Cardiac septum (tissue), 1 donor: ENCODE results near the gene SULT1C2. TPM values are rescaled to one million over a fixed set of nuclear protein-coding genes. Genes with fewer than 3 reads are reported as not detected.
"Not testable (repeated sequence)": the region's sequence is repeated elsewhere in the genome, so short reads cannot be mapped to it uniquely, and the experiment has no call there.

Experiments used
- DNase-seq: peaks from one replicate; pipeline ENCODE4 v3.0.0-alpha.2; 2020; ENCODE audit warnings: low spot score
- intact Hi-C: fragments of 100-400 bp; cut with DNase I; formaldehyde crosslinking; loops from one replicate; pipeline ENCODE4 v1.14.0; 2022
- long read RNA-seq: library from polyadenylated mRNA; unstranded; transcript quantifications from one replicate; pipeline ENCODE4 v2.0.0, GENCODE V29; 2021
- total RNA-seq: library from RNA; stranded (reverse); fragmentation: NEBNext Ultra II Directional; extraction: Animal tissue kit (Norgen Biotek cat#: 25700); gene quantifications from one replicate; pipeline ENCODE4 v1.2.1, GENCODE V29; 2021
- donor health status: DM: no; HTN: no; CAD: no.

The SULT1C2 gene
- 0.97 TPM for total RNA-seq
- long read RNA-seq: 0 reads

DNA sequence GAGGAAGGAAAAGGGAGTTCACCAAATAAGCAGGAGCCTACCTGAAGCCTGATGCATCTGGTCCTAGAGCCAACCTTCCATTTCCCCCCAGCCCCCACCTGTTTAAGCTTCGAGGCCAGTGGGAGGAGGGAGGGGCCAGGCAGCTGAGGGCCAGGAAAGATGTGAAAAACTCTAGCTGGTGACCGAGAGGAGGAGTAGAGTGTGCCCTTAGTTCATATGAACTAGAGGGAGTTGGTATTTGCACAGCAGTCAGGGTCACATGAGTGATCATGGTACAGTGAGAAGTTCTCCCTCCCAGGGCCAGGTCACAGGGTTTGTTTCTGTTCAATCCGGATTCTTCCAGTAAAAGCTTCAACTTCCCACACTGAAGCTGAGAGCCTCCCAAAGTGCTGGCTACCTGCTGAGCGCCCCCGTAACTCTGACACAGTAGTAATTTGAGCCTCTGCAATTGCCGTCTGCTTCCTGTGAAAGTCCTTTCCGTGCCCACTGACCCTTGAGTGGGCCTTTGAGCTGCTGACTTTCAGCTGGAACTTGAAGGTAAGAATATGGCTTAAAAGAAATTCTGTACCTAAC lies at the start of gene SULT1C2:
Gene SULT1C2, plus strand, starts transcription at position 362 of the 573 bp plus-strand sequence. CDS start 4,773 bp downstream, outside the sequence.
- no peak for DNase-seq
- intact Hi-C loops: no loop called here

DNA sequence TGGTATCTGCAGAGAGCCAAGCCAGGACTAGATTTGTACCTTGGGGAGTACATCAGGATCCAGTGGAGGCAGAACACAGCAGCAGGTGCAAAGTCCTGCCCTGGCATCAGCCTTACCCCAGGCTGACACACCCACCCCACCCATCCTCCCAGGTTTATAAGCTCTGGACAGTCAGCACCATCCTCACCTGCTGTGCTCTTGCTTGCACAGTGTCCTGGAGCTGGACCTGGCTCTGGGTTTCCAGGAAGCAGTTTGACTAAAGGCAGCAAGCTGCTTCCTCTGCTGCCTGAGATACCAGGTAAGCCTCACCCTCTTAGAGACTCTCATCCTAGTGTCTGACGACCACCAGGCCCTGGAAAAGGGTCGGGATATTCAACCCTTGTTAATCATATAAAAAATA lies 48.9 kb upstream of the SULT1C2 start, which contains the start of gene SULT1C3:
Gene SULT1C3, plus strand, starts transcription at position 183 of the 400 bp plus-strand sequence. CDS start 7,227 bp downstream, outside the sequence.
- no peak for DNase-seq
- intact Hi-C loops: no loop called here

DNA sequence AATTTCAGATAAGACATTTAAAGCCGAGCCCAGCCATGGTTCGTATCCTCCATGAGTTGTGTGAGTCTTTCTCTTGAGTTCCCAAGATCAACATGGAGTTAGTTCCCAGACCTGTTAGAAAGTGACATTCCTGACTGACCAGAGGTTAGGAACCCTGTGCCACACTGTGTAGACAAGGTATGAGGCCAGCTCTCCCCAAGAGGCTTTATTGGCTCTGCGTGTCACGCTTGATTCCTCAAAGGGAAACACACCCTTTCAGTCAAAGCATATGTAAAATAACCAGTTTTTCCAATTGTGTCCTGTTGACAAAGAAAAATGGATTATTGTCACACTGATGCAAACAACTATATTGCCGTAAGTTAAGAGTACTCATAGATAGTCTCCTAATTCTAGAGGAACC lies 47.7 kb upstream of the SULT1C2 start:
- intact Hi-C loops: no loop called here
- no peak for DNase-seq

DNA sequence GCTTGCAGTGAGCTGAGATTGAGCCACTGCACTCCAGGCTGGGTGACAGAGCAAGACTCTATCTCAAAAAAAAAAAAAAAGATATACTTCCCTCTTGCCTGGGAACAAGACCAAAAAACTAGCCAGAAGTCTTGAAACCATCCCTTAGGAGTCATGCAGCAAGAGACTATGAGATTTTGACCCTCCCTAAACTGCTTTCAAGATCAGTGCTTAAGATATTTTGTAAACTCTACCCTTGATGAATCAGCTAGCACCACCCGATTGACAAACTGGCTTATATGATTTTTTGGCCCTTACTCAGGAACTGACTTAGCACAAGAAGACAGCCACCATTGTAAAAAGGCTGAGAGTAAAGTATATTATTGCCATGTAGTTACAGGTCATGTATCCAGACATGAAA lies 45.1 kb upstream of the SULT1C2 start:
- no peak for DNase-seq
- intact Hi-C loops: no loop called here

DNA sequence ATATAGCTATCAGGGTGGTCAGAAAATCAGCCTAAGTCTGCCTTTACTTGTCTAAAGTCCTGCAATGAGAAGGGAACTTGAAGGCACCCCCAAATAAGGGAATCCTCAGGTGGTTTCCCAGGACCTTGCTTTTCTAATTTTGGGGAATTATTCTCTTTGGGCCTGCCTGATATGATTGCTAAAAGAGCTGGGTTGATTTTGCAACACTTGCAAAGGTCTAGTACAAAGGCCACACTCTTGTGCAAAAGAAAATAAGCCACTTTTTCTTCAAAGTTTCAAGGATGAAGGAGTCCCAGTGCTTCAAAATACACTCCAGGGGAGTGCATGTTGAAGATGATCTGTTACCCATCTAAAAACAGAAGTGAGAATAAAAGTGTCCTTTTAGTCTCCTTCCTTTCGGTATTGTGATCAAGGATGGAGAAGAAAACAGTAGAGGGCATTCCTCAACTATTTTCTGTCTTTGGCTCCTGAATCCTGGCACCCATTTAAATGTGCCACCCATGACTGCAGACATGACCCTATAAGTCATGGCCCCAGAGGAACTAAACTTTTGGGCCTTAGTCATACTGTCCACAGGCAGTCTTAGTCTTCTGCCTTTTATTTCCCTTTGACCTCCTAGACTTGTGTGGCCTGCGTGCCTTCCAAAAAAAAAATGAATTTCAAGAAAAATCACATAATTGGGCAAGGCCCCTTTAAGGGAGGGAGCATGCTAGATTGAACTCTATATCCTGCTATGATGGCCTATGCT lies 43.9 kb upstream of the SULT1C2 start:
- DNase-seq: no peak
- intact Hi-C loops: no loop called here

DNA sequence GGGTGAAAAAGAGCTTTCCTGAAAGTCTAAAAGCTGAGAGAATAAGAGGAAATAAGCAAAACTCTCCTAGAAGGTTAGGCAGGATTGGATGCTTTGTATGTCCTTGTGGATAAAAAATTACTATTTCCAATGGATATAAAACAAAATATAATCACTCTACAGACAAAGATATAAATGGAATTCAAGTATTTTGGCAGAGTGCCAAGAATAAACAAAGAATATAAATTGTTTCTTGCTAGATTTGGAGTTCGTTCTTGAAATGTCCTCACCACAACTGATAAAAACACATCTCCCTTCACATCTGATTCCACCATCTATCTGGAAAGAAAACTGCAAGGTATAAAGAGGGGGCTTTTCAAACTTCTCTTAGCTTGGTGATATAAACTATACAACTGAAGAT lies 35.6 kb upstream of the SULT1C2 start:
- DNase-seq: no peak
- intact Hi-C loops: no loop called here

DNA sequence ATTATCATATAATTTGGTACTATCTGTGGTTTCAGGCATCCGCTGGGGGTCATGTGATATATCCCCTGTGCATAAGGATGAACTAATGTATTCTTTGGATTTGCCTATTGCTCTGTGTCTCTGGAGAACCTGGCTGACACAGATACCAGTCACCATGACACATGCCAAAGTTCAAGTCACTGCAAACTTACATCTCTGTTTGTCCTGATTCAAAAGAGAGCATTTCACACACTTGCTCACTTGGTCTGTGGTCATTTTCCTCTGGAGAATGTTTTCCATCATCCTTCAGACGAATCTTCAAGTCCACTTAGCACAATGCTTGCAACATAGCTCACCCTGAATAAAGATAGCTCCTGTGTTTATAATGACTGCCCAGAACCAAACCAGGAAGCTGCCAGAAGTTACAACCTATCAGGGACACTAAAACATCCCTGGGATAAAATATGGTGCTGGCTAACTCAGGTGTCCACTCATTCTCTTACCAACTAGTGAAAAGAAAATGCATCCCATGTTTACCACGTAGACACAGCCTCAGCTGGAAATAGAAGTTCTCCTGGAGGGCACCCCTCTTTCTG lies 30.9 kb upstream of the SULT1C2 start:
- intact Hi-C loops: no loop called here
- no peak for DNase-seq

DNA sequence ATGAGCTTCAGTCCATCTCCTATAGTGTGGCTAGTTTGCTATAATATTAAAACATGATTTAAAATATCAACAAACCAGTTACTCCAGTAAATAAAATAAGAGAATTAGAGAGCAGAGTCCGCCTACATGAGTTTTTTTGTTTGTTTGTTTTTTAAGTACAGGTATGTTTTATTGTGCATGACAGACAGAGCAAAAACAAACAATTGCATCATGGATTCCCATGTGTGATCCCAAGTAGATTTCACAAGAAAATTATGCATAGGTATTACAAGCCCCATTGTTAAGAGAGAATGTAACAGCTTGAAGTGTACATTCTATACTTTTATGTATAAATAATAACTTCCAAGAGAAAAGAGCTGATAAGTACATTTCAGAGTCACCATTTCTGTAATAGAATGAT lies 27.9 kb upstream of the SULT1C2 start:
- no peak for DNase-seq
- intact Hi-C loops: no loop called here

DNA sequence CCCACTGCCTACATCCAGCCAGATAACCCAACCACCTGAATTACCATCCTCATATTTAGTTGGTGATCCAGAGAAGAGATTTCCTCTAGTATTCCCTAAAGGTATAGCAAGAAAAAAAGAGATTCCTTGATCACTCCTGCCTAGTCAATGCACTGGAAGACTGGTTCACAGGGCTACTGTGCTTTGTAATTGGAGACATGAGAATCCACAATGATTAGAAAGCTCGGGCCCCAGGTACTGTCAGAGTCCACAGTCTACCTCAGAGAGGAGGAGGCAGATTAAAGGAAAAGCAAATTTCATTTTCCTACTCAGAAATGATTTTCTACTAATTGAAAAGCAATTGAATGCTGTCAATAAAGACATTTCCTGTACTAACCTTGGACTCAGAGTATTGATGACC lies 26.7 kb upstream of the SULT1C2 start:
- intact Hi-C loops: no loop called here
- DNase-seq: no peak

DNA sequence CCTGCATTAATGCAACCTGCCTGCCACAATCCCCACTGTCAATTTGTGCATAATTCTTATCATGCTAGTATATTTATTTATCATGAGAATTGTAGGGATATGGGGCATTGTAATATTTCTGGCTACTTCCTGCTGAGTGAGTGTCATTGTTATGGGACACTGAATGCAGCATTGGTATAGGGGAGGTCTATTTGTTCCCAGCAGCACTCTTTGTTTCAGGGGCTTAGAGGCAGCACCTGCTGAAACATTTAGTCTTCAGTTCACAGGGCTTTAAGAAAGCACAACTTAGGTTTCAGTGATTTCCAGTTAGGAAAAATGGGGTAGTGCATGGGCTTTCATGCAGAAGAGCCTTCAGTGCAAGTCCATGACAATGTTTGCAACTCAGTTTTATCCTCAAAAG lies 25.3 kb upstream of the SULT1C2 start:
- DNase-seq: no peak
- intact Hi-C loops: no loop called here

DNA sequence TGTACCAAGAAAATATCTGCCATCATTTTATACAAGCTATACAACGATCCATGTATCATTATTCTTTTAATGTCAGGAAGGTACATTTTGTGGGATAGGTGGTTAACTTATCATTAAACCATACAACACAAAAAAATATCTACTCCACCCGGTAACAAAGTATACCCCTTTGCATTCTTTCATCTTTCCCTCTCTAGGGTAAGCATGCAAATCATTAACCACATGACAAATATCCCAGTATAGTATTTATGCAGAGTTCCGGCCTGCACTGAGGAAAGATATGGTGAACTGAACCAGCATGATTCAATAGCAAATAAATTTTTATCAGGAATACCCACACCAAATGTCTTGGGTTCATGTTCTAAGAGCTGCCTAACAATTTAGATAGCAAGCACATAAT lies 22.5 kb upstream of the SULT1C2 start:
- intact Hi-C loops: no loop called here
- DNase-seq: no peak

DNA sequence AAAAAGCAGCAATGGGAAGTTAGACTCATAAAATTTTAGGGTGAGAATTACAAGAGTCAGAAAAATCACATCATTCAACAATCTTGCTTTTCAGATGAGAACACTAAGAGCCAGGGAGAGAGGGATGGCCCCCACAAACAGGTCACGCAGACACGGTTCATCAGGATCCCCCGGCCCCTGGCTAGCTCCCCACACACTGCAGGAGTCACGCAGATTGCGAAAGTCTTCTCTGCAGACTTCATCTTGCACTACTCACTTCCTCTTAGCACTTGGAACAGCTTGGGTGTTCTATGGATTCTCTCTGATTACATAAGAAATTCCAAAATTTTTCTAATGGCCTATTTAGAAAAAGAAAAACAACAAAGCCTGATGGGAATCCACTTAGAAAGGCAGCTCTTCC lies 21.6 kb upstream of the SULT1C2 start:
- intact Hi-C loops: no loop called here
- no peak for DNase-seq

DNA sequence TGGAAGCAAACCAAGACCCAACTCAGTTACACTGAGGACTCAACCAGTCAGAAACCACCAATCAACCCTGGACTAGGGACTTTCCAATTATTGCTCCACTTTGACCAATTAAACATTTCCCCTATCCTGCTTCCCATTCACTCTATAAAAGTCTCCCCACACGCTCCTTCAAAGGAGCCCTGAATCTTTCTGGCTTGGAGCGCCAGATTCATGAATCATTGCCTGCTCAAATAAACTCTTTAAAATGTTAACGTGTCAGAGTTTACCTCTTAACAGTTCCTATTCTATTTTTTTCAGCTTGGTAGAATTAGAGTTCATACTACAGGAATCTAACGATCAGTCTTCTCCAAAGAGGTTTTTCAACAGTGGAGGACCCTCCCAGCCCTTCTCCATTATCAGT lies 20.7 kb upstream of the SULT1C2 start:
- intact Hi-C loops: no loop called here

DNA sequence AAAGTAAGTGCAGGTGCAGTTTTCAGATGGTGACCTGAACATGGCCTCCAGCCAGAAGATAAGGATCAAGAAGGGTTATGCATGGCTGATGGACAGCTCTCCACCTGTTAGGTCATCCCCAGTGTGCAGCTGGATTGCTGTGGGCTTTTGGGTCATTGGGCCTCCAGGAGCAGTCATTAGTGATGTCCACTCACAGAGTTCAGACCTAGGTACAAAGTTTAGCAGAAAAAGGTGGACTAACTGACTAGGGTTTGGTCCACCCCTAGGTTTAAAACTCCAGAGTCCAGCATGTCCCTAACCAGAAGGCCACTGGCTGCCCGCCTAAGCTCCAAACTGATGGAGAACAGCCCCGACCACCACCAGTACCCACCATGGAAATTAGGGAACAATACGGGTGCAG lies 18.3 kb upstream of the SULT1C2 start:
- intact Hi-C loops: no loop called here
- DNase-seq: no peak

More for the DNA sequence above, 20.7 kb upstream of the SULT1C2 start:
- DNase-seq: no peak

DNA sequence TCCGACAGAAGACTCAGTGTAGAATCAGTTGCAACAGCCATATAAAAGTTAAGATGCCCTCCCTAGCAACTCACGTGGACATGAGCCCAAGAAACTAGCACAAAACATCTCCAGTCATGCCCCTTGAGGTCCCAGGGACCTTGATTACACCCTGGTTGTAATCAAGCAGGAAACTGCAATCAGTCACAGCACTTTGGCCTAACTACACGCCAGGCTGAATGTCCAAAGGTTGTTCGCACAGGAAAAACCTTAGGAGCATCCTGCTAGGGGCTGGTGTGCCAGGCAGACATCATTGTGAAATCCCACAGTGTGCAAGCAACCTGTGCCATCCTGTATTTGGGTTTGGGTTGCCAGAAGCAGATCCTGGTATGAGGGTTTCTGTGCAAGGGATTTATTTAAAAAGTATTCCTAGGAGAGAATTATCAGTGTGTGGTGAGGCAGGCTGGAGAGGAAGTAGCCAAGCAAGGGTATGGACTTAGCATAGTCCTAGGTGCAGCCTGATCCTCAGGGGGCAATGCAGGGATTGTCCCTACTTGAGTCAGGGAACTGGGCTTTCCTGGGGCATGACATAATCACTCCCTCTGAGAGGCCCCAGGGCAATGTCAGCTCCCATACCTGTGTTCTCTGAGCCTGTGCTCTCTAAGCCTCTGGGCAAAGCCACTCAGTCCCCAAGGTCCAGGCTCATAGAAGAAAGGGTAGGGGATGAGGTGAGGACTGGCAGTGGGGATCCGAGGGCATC lies 17.8 kb upstream of the SULT1C2 start:
- intact Hi-C loops: no loop called here
- no peak for DNase-seq

DNA sequence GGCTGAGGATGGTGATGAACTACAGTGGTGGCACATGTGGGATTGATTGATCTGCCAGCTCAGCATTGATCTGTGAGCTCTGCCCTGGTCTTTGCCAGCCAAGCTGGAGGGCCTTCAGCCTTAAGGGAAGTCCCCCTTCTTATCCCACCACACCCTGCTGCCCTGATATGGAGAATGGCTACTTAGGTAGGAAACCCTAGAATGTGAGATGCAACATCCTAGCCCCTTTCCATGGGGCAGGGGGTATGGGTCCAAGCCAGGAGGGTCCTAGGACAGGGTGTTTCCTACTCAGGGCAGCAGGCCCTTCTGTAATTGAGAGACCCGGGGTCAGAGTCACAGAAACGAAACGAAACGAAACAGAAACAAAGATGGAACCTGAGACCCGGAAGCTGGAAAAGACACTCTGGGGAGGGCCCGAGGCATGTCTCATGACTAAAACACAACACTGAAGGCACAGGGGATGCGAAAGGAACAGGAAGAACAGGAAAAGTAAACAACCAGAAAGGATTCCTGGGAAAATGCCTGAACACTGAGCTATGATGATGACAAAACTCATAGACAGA lies 16.9 kb upstream of the SULT1C2 start:
- no peak for DNase-seq
- intact Hi-C loops: no loop called here

DNA sequence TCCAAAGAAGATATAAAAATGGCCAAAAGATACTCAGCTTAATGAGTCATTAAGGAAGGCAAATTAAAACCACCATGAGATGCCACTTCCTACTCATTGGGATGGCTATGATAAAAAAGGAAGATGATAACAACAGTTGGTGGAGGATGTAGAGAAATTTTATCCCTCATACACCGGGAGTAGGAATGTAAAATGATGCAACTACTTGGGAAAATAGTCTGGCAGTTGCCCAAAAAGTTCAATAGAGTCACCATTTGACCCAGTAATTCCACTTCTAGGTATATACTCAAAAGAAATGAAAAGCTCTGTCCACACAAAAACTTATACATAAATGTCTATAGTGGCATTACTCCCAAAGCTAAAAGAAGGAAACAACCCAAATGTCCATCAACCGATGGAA lies 10.1 kb upstream of the SULT1C2 start:
- intact Hi-C loops: no loop called here
- no peak for DNase-seq

DNA sequence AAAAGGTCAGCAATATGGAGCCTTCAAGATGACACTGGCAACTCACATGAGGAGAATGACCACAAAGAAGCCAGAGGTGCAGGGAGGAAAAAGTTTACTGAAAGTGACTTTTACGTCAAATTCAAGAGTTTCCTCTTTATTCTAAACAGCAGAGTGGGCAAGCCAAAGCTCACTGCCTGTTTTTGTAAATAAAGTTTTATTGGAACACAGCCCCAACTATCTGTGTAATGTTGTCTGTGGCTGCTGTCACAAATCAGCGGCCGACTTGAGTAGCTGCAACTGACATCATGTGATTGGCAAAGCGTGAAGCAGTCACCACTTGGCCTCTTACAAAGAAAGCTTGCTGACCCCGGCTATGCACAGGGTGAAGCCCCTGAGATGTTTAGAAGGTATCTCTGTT lies 9.2 kb upstream of the SULT1C2 start:
- intact Hi-C loops: no loop called here
- DNase-seq: no peak

DNA sequence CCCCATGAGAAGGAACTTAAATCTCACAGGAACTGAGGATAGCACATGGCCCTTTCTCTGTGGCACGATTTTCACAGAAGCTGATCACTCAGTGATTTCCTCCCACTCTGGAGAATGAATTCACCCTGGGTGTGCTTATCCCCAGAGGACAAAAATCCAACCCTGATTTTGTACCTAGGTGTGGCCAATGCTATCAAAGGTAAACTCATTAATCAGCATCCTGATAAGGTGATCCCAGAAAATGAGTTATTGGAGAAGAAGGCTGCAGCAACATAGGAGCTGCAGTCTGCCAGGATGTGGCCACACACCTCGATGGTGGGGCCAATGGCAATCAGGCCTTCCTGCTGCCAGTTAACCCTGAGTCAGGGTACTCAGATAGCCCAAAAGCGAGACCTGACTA lies 8.2 kb upstream of the SULT1C2 start:
- DNase-seq: no peak
- intact Hi-C loops: no loop called here

DNA sequence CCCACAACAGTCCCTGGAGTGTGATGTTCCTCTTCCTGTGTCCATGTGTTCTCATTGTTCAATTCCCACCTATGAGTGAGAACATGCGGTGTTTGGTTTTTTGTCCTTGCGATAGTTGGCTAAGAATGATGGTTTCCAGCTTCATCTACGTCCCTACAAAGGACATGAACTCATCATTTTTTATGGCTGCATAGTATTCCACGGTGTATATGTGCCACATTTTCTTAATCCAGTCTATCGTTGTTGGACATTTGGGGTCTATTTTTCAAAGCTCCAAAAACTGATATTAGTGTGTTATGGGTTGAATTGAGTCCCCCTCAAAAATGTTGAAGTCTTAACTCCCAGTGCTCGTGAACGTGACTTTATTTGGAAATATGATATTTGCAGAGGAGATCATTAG lies 4.1 kb upstream of the SULT1C2 start:
- DNase-seq, intact Hi-C loops: not testable (repeated sequence)
